Endothelial cell (in vitro differentiated cells): ENCODE data around the gene LTA4H. TPM values are rescaled to one million over a fixed set of nuclear protein-coding genes. Genes with fewer than 3 reads are reported as not detected.

ENCODE experiments used
- DNase-seq: peaks from one replicate; pipeline ENCODE4 v3.0.0; 2021; ENCODE audit warnings: low spot score
- H3K27ac Mint-ChIP-seq: one replicate; pipeline ENCODE4 v1.8.0; 2021; ENCODE audit warnings: mixed read lengths, inconsistent platforms; ENCODE audit not compliant: unreplicated experiment
- H3K27me3 Mint-ChIP-seq: one replicate; pipeline ENCODE4 v1.8.0; 2021; ENCODE audit warnings: mild to moderate bottlenecking, moderate library complexity, mixed read lengths, inconsistent platforms; ENCODE audit not compliant: unreplicated experiment
- H3K36me3 Mint-ChIP-seq: one replicate; pipeline ENCODE4 v1.8.0; 2021; ENCODE audit warnings: mild to moderate bottlenecking, low read depth, mixed read lengths, inconsistent platforms; ENCODE audit not compliant: unreplicated experiment
- H3K4me1 Mint-ChIP-seq: one replicate; pipeline ENCODE4 v1.8.0; 2021; ENCODE audit warnings: mild to moderate bottlenecking, mixed read lengths, inconsistent platforms; ENCODE audit not compliant: unreplicated experiment
- H3K4me3 Mint-ChIP-seq: one replicate; pipeline ENCODE4 v1.8.0; 2021; ENCODE audit warnings: mild to moderate bottlenecking, mixed read lengths, inconsistent platforms; ENCODE audit not compliant: unreplicated experiment
- H3K9me3 Mint-ChIP-seq: one replicate; pipeline ENCODE4 v1.8.0; 2021; ENCODE audit warnings: mixed read lengths, inconsistent platforms; ENCODE audit not compliant: unreplicated experiment
- CTCF ChIP-seq: fragments of 200-600 bp; sonication (generic); IDR thresholded peaks from one replicate; pipeline ENCODE4 v1.5.0; 2021; ENCODE audit warnings: antibody characterized with exemption; ENCODE audit not compliant: unreplicated experiment
- total RNA-seq: library from RNA; stranded (reverse); fragmentation: NEBNext Ultra II Directional; extraction: Animal tissue kit (Norgen Biotek cat#: 25700); gene quantifications from one replicate; pipeline ENCODE4 v1.2.1, GENCODE V29; 2021; ENCODE audit not compliant: unreplicated experiment

Gene LTA4H
- total RNA-seq, 1 donor from 2014 or later, result 86.5 TPM

- no peak for TF ChIP-seq CTCF
- H3K4me1 Mint-ChIP-seq, result peaks cover 21% of the 10 kb centered on the region
- no peaks in the 10 kb centered on the region for H3K9me3 Mint-ChIP-seq
- H3K4me3 Mint-ChIP-seq, result peak overlapping the region; percentile 9
- H3K36me3 Mint-ChIP-seq, result no peaks in the 10 kb centered on the region
- H3K27ac Mint-ChIP-seq, result no peak overlapping the region
- peaks cover 1% of the 10 kb centered on the region for H3K27me3 Mint-ChIP-seq
- no peak for DNase-seq
These were observed 46.7 kb downstream of the LTA4H start for GRCh38 chr12:95988506-95989275.

DNA sequence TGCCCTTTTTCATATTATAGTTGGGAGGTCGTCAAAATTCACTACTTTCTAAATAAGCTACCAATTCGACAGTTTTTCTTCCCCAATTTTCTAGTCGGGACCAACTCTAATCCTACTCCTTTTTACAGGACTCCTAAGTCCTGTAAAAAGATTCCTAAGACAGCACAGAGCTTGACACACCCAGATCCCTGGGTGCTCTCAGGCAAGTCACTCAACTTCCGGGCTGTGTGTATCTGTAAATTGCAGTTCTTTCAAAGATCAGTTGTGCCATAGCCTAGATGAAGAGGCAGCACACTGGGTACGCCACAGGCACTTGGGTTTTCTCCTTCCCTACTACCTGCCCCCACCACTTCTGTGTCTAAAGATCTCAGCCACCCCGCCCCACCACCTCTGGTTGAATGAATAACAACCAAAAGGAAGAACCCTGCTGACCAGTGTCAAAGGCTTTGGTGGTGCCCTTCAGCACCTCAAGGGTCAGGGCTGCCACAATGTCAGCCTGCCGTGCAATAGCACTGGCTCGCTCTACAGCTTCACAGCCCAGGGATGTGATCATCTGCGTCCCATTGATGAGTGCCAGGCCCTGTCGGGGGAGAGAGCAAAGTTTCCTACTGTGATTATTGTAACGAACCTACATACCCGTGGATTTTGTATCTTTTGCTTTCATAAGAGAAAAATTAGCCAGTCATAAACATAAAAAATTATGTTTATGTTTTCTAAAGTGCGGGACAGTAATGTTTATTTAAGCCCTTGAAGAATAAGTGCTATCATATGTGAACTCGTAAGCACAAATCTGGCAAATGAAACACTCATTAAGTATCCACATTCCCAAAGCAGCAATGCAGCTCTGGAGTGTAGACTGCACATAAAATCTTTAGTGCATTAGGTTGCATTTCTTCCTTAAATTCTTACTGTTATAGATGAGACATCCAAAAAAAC, 48.5 kb downstream of the LTA4H start:
- Mint-ChIP-seq H3K4me3 (no peak overlapping the region), H3K4me1 (peaks cover 21% of the 10 kb centered on the region), H3K9me3 (no peaks in the 10 kb centered on the region), H3K27me3 (peaks cover 1% of the 10 kb centered on the region), H3K36me3 (no peaks in the 10 kb centered on the region), H3K27ac (no peak overlapping the region)
- no peak for TF ChIP-seq CTCF
- no peak for DNase-seq

- Mint-ChIP-seq H3K36me3 (no peaks in the 10 kb centered on the region), H3K27ac (no peak overlapping the region), H3K27me3 (no peaks in the 10 kb centered on the region), H3K4me3 (no peak overlapping the region), H3K9me3 (no peaks in the 10 kb centered on the region), H3K4me1 (peaks cover 11% of the 10 kb centered on the region)
- DNase-seq, result no peak
- TF ChIP-seq CTCF, result no peak
These were observed 50.7 kb downstream of the LTA4H start for GRCh38 chr12:95984682-95985081.

DNA sequence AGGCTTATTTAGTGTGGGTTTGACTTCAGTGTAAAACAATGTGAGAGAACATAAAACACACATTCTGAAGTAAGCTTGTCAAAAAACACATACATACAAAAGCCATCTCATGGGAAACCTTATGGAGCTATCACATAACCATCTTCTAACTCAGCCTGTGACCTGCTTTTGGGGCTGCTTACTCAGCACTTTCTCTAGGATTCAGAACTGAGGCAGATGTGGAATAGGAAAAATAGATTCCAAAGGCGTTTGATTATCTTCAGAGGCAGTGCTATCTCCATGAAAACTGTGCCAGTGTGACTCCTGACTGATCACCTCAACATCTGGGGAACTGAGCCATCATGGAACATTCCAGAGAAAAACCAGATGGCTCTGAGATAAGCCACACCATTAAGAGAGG, 52.8 kb downstream of the LTA4H start:
- no peak for DNase-seq
- Mint-ChIP-seq H3K36me3 (no peaks in the 10 kb centered on the region), H3K27ac (no peak overlapping the region), H3K27me3 (no peaks in the 10 kb centered on the region), H3K9me3 (no peaks in the 10 kb centered on the region), H3K4me3 (no peak overlapping the region), H3K4me1 (no peaks in the 10 kb centered on the region)
- no peak for TF ChIP-seq CTCF
